Muscle layer of colon (tissue), 2 donors: ENCODE data around the gene TRMT61B.

Source experiments
- H3K27ac ChIP-seq: one replicate; pipeline ENCODE4 v1.7.0; 2013; ENCODE audit warnings: low read depth, mild to moderate bottlenecking, low read length, moderate library complexity
- H3K27me3 ChIP-seq, 2 donors: one replicate each; pipeline ENCODE4 v1.7.0; 2013; ENCODE audit warnings: low read length in 2 of 2, mild to moderate bottlenecking in 2 of 2; ENCODE audit not compliant: insufficient read depth in 2 of 2, control insufficient read depth in 1 of 2
- H3K36me3 ChIP-seq: one replicate; pipeline ENCODE4 v1.7.0; 2013; ENCODE audit warnings: mild to moderate bottlenecking, low read length; ENCODE audit not compliant: insufficient read depth
- H3K4me1 ChIP-seq: one replicate; pipeline ENCODE4 v1.7.0; 2013; ENCODE audit warnings: mild to moderate bottlenecking, low read length; ENCODE audit not compliant: insufficient read depth
- H3K4me3 ChIP-seq, 2 donors: one replicate each; pipeline ENCODE4 v1.7.0; 2013; ENCODE audit warnings: low read length in 2 of 2, low read depth in 1 of 2, mild to moderate bottlenecking in 1 of 2, moderate library complexity in 1 of 2
- H3K9ac ChIP-seq: one replicate; pipeline ENCODE4 v1.7.0; 2013; ENCODE audit warnings: low read length
- H3K9me3 ChIP-seq: one replicate; pipeline ENCODE4 v1.7.0; 2013; ENCODE audit warnings: mild to moderate bottlenecking, low read length
- donor health status: abdominal sarcoma.
- donor health status: Adenocarcinoma of cecum.

Gene TRMT61B

DNA sequence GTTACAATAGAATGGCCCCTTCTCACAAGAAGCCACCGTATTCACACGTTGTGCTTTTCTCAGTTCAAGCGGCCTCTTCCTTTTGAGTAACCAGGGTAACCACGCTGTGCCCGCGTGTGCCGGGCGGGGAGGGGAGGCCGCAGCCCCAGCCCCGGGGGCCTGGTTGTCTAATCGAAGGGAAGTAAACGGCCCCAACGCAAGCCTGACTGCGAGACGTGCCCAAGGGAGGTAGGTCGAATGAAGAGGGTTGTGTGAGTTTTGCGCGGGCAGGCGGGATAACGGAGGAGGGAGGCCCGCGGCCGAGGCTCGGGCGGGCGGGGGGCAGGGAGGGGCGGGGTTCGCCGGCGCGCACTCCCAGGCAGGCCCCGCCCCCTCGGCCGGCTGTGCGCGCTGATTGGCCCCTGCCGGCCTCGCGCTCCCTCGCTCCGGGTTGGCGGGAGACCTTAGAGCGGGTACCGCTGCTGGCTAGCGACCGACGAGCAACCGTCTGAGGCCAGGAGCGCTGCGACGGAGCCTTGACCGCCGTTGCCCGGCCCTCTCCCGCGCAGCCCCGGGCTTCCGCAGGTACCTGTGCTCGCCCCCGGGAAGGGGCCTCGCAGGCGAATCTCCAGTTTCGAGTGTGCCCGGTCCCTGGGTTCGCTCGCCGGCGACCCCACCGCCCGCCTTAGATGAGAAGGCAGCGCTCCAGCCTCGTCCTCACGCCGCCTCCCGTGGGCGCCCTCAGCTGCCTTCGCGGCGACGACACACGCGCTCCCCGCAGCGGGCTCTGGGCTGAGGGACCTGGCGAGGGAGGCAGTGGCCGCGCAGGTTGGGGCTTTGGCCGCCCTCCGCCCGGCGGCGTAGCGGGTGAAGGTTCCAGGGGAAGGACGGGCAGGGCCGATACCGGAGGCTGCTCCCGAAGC lies 59.5 kb downstream of the TRMT61B start, which contains the start of gene SPDYA:
Gene SPDYA, plus strand, starts transcription at position 451 of the 902 bp plus-strand sequence. CDS start 5,181 bp downstream, outside the sequence.
- no peaks in the 10 kb centered on the region for H3K27me3 ChIP-seq
- H3K9me3 ChIP-seq = no peaks in the 10 kb centered on the region
- peak within 1 kb of the TSS; percentile 51 to 54 for H3K4me3 ChIP-seq
- no peak within 1 kb of the TSS for H3K27ac ChIP-seq
- H3K9ac ChIP-seq = no peak within 1 kb of the TSS
- H3K4me1 ChIP-seq = peaks cover 4% of the 10 kb centered on the region
- peaks cover 4% of the 10 kb centered on the region for H3K36me3 ChIP-seq

DNA sequence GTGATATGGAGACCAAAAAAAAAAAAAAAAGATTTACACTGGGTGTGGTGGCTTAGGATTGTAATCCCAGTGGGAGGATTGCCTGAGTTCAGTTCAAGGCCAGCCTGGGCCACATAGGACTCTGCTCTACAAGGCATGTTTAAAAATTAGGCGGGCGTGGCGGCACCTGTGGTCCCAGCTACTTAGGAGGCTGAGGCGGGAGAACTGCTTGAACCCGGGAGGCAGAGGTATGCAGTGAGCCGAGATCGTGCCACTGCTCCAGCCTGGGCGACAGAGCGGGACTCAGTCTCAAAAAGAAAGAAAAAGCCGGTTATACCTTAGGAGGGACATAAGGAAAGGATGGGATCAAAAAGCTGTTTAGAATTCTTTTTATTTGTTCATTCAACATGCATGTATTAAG lies 60.2 kb downstream of the TRMT61B start:
- no peak overlapping the region for H3K27ac ChIP-seq
- peak overlapping the region in 1 of 2 donors; percentile 54 for H3K4me3 ChIP-seq

DNA sequence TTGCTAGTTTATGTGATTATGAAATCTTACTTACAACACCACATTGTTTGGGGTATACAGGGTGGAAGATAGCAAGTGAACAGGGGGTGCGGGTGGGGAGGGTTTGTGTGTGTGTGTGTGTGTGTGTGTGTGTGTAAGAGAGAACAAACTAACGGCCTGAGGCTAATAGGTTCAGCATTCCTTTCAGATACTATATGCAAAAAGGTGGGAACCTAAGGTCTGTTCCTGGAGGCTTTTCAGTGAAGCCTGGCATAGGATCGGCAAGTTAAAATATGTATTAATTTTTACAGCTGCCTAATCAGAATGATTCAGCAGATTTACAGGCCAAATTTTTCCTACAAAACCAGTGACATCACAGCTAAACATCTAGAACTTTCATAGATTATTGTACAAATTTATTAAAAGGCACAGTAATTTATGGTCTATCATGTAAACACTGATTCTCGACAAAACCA lies 67.1 kb downstream of the TRMT61B start:
- no peak overlapping the region for H3K9ac ChIP-seq
- no peaks in the 10 kb centered on the region for H3K27me3 ChIP-seq
- peaks cover 20% of the 10 kb centered on the region for H3K36me3 ChIP-seq
- H3K4me1 ChIP-seq = no peaks in the 10 kb centered on the region
- no peak overlapping the region for H3K4me3 ChIP-seq
- no peak overlapping the region for H3K27ac ChIP-seq
- no peaks in the 10 kb centered on the region for H3K9me3 ChIP-seq

More for the DNA sequence above, 60.2 kb downstream of the TRMT61B start:
- no peaks in the 10 kb centered on the region for H3K9me3 ChIP-seq
- no peak overlapping the region for H3K9ac ChIP-seq
- H3K36me3 ChIP-seq = peaks cover 4% of the 10 kb centered on the region
- H3K4me1 ChIP-seq = peaks cover 4% of the 10 kb centered on the region
- H3K27me3 ChIP-seq = no peaks in the 10 kb centered on the region

DNA sequence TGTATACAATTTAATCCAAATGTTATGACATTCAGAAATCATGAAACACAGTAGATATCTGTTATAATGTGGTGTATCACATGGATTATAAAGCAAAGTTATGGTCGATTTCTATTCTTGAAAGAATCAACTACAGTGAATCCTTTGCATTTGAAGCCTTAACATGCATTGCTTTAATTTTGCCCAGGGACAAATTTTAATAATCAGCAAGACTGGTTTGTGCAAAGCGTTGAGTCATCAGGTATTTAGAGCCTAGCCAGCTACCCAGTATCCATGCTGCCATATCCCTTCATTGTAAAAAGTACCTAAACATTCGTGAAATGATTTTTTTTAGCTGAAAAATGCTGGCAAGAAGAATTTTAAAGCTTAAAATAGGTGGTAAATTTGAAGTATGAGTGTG lies 68.4 kb downstream of the TRMT61B start:
- Histone ChIP-seq H3K36me3 (peaks cover 17% of the 10 kb centered on the region), H3K9me3 (no peaks in the 10 kb centered on the region), H3K4me1 (no peaks in the 10 kb centered on the region), H3K4me3 (no peak overlapping the region), H3K27ac (no peak overlapping the region), H3K9ac (no peak overlapping the region), H3K27me3 (no peaks in the 10 kb centered on the region)
